Measurements from ENCODE around the gene MAPK8.

Gene MAPK8

DNA sequence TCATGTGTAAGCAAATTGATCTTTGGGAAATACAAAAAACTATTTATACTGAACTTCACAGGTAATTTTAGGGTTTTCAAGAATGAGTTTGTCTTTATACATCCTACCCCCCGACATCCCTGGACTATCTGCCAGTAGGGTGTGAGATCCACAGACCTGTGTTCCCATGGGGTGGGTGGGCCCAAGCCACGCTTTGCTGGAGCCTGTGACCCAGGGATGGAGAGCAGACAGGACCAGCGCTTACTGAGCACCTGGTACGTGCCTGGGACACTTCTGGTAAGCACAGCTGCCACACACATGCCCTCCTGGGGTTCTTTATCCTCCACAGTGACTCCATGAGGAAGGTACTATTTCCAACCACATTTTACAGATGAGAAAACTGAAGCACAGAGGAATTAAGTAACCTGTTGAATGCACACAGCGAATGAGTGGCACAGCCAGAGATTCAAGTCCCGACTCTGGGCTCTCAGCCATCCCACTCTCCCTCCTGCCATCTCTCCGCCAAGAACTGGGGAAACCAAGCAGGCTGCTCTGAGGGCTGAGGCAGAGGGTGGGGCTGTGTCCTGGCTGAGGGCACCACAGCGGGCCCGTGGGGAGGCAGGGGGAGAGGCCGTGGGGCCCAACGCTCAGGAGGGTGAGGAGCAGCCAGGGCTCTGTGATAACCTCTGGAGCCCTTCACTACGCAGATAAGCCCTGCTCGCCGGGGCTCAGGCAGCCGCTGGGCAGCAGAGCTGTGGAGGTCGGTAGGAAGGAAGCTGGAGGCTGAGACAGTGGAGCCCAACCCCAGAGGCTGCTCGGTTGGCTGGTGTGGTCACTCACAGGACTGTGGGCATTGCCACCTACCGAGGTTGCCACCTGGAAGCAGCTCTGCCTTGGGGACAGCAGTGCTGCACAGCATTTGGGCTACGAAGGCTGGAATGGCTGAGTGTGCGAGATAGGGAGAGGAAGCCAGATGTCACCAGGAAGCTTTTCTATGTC lies 174.2 kb downstream of the MAPK8 start:
- no peak for DNase-seq

DNA sequence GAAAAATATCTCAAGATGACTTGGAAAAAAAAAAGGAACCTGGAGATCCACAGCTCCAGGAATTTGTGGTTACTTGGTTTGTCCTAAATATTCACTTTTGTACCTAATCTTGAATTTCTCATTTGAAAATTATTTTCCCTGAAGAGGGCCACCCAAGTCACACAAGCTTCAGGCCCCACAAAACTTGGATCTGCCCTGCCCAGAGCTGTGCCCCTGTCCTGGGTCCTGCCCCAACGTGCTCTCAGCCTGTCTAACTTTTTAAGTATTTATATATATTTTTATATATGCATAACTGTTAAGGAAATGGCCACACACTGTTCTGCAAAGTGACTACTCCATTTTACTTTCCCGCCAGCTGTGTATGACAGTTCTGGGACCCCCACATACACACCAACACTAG lies 174.9 kb downstream of the MAPK8 start:
- DNase-seq, result no peak

DNA sequence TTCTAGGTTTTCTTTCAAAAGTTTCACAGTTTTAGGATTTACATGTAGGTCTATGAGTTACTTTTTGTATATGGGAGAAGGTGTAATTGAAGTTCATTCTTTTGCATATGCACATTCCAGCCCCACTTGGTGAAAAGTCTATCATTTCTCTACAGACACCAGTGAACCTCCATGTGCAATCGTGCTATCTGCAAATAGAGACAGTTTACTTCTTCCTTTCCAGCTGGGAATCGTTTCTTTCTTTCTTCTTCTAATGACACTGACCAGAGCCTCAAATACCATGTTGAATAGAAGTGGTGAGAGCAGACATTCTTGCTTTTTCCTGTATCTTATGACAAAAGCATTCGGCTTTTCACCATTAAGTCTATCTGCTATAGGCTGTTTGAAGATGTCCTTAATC lies 175.7 kb downstream of the MAPK8 start:
- no peak for DNase-seq

DNA sequence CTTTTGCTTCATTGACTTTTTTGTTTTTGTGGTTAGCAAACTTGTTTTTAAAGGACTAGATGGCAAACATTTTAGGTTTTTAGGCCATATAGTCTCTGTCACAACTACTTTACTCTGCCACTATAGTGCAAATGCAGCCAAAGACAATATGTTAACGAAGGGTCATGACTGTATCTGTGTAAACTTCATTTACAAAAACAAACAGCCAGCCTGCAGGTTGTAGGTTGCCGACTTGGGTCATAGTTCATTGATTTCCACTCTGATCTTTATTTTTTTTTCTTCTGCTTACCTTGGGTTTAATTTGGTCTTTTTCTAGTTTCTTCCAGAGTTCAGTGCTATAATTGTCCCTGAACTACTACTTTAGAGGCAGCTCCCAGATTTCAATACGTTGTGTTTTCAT lies 178.4 kb downstream of the MAPK8 start:
- DNase-seq, result no peak

DNA sequence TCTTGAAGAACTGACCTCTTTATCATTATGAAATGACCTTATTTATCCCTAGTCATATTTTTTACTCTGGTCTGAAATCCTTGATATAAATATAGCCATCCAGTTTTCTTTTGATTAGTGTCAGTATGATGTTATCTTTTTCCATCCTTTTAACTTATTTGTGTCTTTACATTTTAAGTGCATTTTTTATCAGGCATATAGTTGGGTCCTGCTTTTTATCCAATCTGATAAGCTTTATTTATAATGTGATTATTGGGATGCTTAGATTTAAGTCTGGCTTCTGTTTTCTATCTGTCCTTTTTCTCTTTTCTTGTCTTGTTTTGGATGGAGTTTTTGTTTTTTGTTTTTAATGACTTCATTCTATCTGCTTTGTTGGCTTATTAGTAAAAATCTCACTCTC lies 179.2 kb downstream of the MAPK8 start:
- no peak for DNase-seq

DNA sequence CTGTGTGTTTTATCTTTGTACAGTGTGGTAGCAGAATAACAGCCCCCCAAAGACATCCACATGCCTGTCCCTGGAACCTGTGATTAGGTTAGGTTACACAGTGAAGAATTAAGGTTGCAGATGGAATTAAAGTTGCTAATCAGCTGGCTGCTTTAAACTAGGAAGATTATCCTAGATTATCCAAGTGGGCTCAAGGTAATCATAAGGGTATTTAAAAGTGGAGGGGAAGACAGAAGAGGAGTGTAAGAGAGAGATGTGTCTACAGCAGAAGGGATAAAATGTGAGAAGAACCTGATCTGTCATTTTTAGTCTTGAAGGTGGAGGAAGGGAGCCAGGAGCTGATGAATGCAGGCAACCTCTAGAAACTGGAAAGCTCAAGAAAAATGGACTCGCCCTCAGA lies 180.8 kb downstream of the MAPK8 start:
- DNase-seq, result no peak

Data from islet precursor cell (in vitro differentiated cells).